ENCODE data around the gene RAI1. TPM values are rescaled to one million over a fixed set of nuclear protein-coding genes. Genes with fewer than 3 reads are reported as not detected.

Gene RAI1
- total RNA-seq, 1 donor from 2014 or later = 38.1 TPM

DNA sequence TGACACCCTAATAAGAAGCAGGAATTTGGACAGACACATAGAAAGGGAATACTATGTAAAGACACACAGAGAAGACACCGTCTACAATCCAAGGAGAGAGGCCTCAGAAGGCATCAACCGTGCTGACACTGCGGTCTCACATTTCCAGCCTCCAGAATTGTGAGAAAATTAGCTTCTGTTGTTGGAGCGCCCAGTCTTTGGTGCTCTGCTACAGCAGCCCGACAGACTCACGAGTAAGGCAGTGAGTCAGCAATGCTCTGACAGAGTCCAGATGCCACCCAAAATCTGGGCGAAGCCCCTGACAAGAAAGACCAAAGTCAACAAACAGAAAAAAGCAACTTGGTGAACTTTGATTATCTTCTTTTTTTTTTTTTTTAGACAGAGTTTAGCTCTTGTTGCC is 32.5 kb upstream of the RAI1 start:
- intact Hi-C loops (cut with DNase I) = no loop called here

GRCh38 chr17:17650959-17651358 is 30.3 kb upstream of the RAI1 start:
- TF ChIP-seq, protein P1, sequence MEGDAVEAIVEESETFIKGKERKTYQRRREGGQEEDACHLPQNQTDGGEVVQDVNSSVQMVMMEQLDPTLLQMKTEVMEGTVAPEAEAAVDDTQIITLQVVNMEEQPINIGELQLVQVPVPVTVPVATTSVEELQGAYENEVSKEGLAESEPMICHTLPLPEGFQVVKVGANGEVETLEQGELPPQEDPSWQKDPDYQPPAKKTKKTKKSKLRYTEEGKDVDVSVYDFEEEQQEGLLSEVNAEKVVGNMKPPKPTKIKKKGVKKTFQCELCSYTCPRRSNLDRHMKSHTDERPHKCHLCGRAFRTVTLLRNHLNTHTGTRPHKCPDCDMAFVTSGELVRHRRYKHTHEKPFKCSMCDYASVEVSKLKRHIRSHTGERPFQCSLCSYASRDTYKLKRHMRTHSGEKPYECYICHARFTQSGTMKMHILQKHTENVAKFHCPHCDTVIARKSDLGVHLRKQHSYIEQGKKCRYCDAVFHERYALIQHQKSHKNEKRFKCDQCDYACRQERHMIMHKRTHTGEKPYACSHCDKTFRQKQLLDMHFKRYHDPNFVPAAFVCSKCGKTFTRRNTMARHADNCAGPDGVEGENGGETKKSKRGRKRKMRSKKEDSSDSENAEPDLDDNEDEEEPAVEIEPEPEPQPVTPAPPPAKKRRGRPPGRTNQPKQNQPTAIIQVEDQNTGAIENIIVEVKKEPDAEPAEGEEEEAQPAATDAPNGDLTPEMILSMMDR (IDR thresholded peaks at IDR 0.05) = no peak
- Histone ChIP-seq H3K4me3 (no peak overlapping the region), H3K9me3 (no peaks in the 10 kb centered on the region), H3K27ac (no peak overlapping the region), H3K27me3 (no peaks in the 10 kb centered on the region), H3K4me1 (no peaks in the 10 kb centered on the region), H3K36me3 (no peaks in the 10 kb centered on the region)
- no peak for DNase-seq
- ATAC-seq = no peak
- intact Hi-C loops (cut with DNase I) = no loop called here

More for the DNA sequence above, 32.5 kb upstream of the RAI1 start:
- Histone ChIP-seq H3K27me3 (no peaks in the 10 kb centered on the region), H3K27ac (no peak overlapping the region), H3K9me3 (no peaks in the 10 kb centered on the region), H3K4me3 (no peak overlapping the region), H3K4me1 (no peaks in the 10 kb centered on the region), H3K36me3 (no peaks in the 10 kb centered on the region)
- TF ChIP-seq, protein P1 (IDR thresholded peaks at IDR 0.05) = no peak
- ATAC-seq (no peak), DNase-seq (no peak)

GRCh38 chr17:17653343-17653742 is 27.9 kb upstream of the RAI1 start:
- no peak for ATAC-seq
- intact Hi-C loops (cut with DNase I) = no loop called here

GRCh38 chr17:17659340-17659739 is 21.9 kb upstream of the RAI1 start:
- TF ChIP-seq, protein P1 (IDR thresholded peaks at IDR 0.05) = no peak
- no peak for ATAC-seq
- Histone ChIP-seq H3K4me3 (no peak overlapping the region), H3K4me1 (no peaks in the 10 kb centered on the region), H3K9me3 (no peaks in the 10 kb centered on the region), H3K27ac (no peak overlapping the region), H3K27me3 (no peaks in the 10 kb centered on the region), H3K36me3 (no peaks in the 10 kb centered on the region)
- intact Hi-C loops (cut with DNase I) = no loop called here
- no peak for DNase-seq

More at GRCh38 chr17:17653343-17653742, 27.9 kb upstream of the RAI1 start:
- Histone ChIP-seq H3K36me3 (no peaks in the 10 kb centered on the region), H3K4me1 (no peaks in the 10 kb centered on the region), H3K27me3 (no peaks in the 10 kb centered on the region), H3K4me3 (no peak overlapping the region), H3K9me3 (no peaks in the 10 kb centered on the region), H3K27ac (no peak overlapping the region)
- DNase-seq = no peak
- TF ChIP-seq, protein P1 (IDR thresholded peaks at IDR 0.05) = no peak

DNA sequence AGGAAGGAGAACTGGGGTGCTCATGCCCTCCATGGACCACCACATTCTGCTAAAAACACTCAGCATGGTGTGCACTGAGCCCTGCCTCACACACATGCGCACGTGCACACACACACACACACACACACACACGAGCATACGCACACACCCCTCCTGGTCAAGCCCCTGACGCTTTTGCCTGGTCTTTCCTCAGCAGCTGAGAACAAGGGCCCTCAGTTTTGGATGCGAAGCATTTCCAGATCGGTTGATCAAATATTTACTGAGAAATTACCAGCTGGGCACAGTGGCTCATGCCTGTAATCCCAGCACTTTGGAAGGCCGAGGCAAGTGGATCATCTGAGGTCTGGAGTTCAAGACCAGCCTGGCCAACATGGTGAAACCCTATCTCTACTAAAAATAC is 20.1 kb upstream of the RAI1 start:
- Histone ChIP-seq H3K4me1 (no peaks in the 10 kb centered on the region), H3K9me3 (no peaks in the 10 kb centered on the region), H3K27me3 (no peaks in the 10 kb centered on the region), H3K27ac (no peak overlapping the region), H3K36me3 (no peaks in the 10 kb centered on the region), H3K4me3 (no peak overlapping the region)
- ATAC-seq (no peak), DNase-seq (no peak)
- intact Hi-C loops (cut with DNase I) = no loop called here
- TF ChIP-seq, protein P1 (IDR thresholded peaks at IDR 0.05) = no peak

DNA sequence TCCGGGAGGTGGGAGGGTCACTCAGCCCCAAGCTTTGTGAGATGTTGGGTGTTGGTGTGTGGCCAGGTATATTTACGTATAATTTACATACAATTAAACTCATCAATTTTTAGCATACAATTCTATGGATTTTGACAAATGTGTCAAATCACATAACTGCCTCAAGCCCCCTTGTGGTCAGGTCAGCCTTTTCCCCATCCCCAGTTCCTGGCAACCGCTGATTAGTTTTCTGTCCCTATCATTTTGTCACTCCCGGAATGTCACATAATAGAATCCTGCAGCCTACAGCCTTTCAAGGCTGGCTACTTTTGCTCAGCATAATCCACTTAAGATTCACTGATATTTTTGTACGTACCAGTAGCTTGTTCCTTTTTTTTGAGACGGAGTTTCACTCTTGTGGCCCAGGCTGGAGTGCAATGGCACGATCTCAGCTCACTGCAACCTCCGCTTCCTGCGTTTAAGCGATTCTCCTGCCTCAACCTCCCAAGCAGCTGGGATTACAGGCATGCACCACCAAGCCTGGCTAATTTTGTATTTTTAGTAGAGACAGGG is 19.3 kb upstream of the RAI1 start:
- DNase-seq = no peak
- H3K27me3 ChIP-seq = no peaks in the 10 kb centered on the region
- TF ChIP-seq, protein P1 (IDR thresholded peaks at IDR 0.05) = no peak
- H3K36me3 ChIP-seq = no peaks in the 10 kb centered on the region
- no peaks in the 10 kb centered on the region for H3K9me3 ChIP-seq
- intact Hi-C loops (cut with DNase I) = no loop called here
- H3K4me3 ChIP-seq = no peak overlapping the region
- H3K4me1 ChIP-seq = no peaks in the 10 kb centered on the region
- H3K27ac ChIP-seq = no peak overlapping the region
- ATAC-seq = no peak
